Smooth muscle cell (in vitro differentiated cells): Measurements from ENCODE around the gene FAM120A. TPM values are rescaled to one million over a fixed set of nuclear protein-coding genes. Genes with fewer than 3 reads are reported as not detected.
A peak's percentile ranks its signal among the peaks of the same experiment; 100 is the strongest.

Source experiments
- DNase-seq: peaks from one replicate; lab custom pipeline; 2025; ENCODE audit not compliant: unreplicated experiment; lab: John Stamatoyannopoulos, UW
- H2AFZ ChIP-seq: fragments of 200-600 bp; sonication (generic); 2 replicates; pipeline ENCODE4 v1.6.0; 2016; ENCODE audit warnings: antibody characterized with exemption, low read depth, mild to moderate bottlenecking
- H3F3A ChIP-seq: fragments of 200-600 bp; sonication (generic); 2 replicates; pipeline ENCODE4 v1.6.0; 2017; ENCODE audit warnings: antibody characterized with exemption, low read depth
- H3K27ac ChIP-seq: fragments of 200-600 bp; sonication (generic); 2 replicates; pipeline ENCODE4 v1.5.1; 2016; ENCODE audit warnings: low read depth, mild to moderate bottlenecking
- H3K27me3 ChIP-seq: fragments of 200-600 bp; sonication (generic); 2 replicates; pipeline ENCODE4 v1.6.1; 2016; ENCODE audit warnings: low read depth, mild to moderate bottlenecking
- H3K36me3 ChIP-seq: fragments of 200-600 bp; sonication (generic); 2 replicates; pipeline ENCODE4 v1.5.1; 2016; ENCODE audit warnings: low read depth
- H3K4me1 ChIP-seq: fragments of 200-600 bp; sonication (generic); 2 replicates; pipeline ENCODE4 v1.5.1; 2016; ENCODE audit warnings: low read depth
- H3K4me2 ChIP-seq: fragments of 200-600 bp; sonication (generic); 2 replicates; pipeline ENCODE4 v1.6.0; 2016; ENCODE audit warnings: mild to moderate bottlenecking
- H3K4me3 ChIP-seq: fragments of 200-600 bp; sonication (generic); 2 replicates; pipeline ENCODE4 v1.5.1; 2016; ENCODE audit warnings: mild to moderate bottlenecking
- H3K79me2 ChIP-seq: fragments of 200-600 bp; sonication (generic); 2 replicates; pipeline ENCODE4 v1.6.0; 2016; ENCODE audit warnings: low read depth, mild to moderate bottlenecking
- H3K9ac ChIP-seq: fragments of 200-600 bp; sonication (generic); 2 replicates; pipeline ENCODE4 v1.6.0; 2016; ENCODE audit warnings: low read depth
- H3K9me3 ChIP-seq: fragments of 200-600 bp; sonication (generic); replicated peaks from 2 replicates; pipeline ENCODE4 v1.5.1; 2016; ENCODE audit warnings: low read depth
- H4K20me1 ChIP-seq: fragments of 200-600 bp; sonication (generic); 2 replicates; pipeline ENCODE4 v1.6.0; 2016; ENCODE audit warnings: low read depth
- WGBS: methylation state at CpG from one replicate; pipeline ENCODE4 v1.1.7; 2016; ENCODE audit warnings: low lambda C conversion rate; 5-methylcytosine and 5-hydroxymethylcytosine counted together
- polyA plus RNA-seq: library from polyadenylated mRNA; unstranded; fragments of >200 nt; fragmentation: Nextera tagmentation; extraction: Ambion mirVana; gene quantifications from 2 replicates; pipeline ENCODE4 v1.2.1, GENCODE V29; 2016
- total RNA-seq: library from RNA; depleted of rRNA; stranded (reverse); fragments of >200 nt; gene quantifications from 2 replicates; pipeline ENCODE4 v1.2.3, GENCODE V29; 2014
- TF ChIP-seq, protein P1 (sequence below): fragments of 200-600 bp; sonication (generic); IDR thresholded peaks from 2 replicates; pipeline ENCODE4 v1.5.1; 2017; ENCODE audit warnings: borderline replicate concordance, mild to moderate bottlenecking, antibody characterized with exemption; ENCODE audit not compliant: insufficient read depth, poor library complexity, severe bottlenecking

Gene FAM120A
- total and polyA plus RNA-seq, 2 experiments from 2014 or later = 14.4 to 47.2 TPM

GRCh38 chr9:93453047-93453914 lies 1.8 kb downstream of the FAM120A start, which contains the start of gene FAM120AOS:
Gene FAM120AOS, minus strand, starts transcription at chr9:93453581. Its CDS starts 872 bp downstream, at chr9:93452709.
- Histone ChIP-seq H2AFZ (peak within 1 kb of the TSS; percentile 90), H3K4me2 (peak within 1 kb of the TSS; percentile 89), H3K4me1 (peaks cover 17% of the 10 kb centered on the region), H3F3A (peaks cover 17% of the 10 kb centered on the region), H3K9me3 (no peaks in the 10 kb centered on the region), H4K20me1 (peaks cover 52% of the 10 kb centered on the region), H3K4me3 (peak within 1 kb of the TSS; percentile 70), H3K27ac (peak within 1 kb of the TSS; percentile 55), H3K79me2 (peaks cover 78% of the 10 kb centered on the region), H3K27me3 (no peaks in the 10 kb centered on the region), H3K36me3 (no peaks in the 10 kb centered on the region), H3K9ac (peak within 1 kb of the TSS; percentile 78)
- TF ChIP-seq, protein P1, sequence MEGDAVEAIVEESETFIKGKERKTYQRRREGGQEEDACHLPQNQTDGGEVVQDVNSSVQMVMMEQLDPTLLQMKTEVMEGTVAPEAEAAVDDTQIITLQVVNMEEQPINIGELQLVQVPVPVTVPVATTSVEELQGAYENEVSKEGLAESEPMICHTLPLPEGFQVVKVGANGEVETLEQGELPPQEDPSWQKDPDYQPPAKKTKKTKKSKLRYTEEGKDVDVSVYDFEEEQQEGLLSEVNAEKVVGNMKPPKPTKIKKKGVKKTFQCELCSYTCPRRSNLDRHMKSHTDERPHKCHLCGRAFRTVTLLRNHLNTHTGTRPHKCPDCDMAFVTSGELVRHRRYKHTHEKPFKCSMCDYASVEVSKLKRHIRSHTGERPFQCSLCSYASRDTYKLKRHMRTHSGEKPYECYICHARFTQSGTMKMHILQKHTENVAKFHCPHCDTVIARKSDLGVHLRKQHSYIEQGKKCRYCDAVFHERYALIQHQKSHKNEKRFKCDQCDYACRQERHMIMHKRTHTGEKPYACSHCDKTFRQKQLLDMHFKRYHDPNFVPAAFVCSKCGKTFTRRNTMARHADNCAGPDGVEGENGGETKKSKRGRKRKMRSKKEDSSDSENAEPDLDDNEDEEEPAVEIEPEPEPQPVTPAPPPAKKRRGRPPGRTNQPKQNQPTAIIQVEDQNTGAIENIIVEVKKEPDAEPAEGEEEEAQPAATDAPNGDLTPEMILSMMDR = no peak
- DNase-seq = peak; percentile 49
- 1% methylated on average over 34 of the region's 34 CpGs for WGBS

GRCh38 chr9:93456022-93456421 lies 4.5 kb downstream of the FAM120A start:
- no peak overlapping the region for H2AFZ ChIP-seq
- H3K4me2 ChIP-seq = no peak overlapping the region
- 85% methylated on average over 1 of the region's 1 CpG for whole genome bisulfite sequencing
- H3K9me3 ChIP-seq = no peaks in the 10 kb centered on the region
- peaks cover 74% of the 10 kb centered on the region for H4K20me1 ChIP-seq
- H3K27ac ChIP-seq = no peak overlapping the region
- DNase-seq = no peak
- peaks cover 89% of the 10 kb centered on the region for H3K79me2 ChIP-seq
- H3F3A ChIP-seq = peaks cover 17% of the 10 kb centered on the region
- H3K9ac ChIP-seq = no peak overlapping the region
- TF ChIP-seq, protein P1 = no peak
- no peaks in the 10 kb centered on the region for H3K27me3 ChIP-seq
- H3K4me1 ChIP-seq = peaks cover 10% of the 10 kb centered on the region
- H3K36me3 ChIP-seq = no peaks in the 10 kb centered on the region
- no peak overlapping the region for H3K4me3 ChIP-seq

GRCh38 chr9:93456504-93456903 lies 5.0 kb downstream of the FAM120A start:
- Histone ChIP-seq H2AFZ (no peak overlapping the region), H3F3A (peaks cover 17% of the 10 kb centered on the region), H3K36me3 (no peaks in the 10 kb centered on the region), H4K20me1 (peaks cover 78% of the 10 kb centered on the region), H3K4me2 (no peak overlapping the region), H3K27me3 (no peaks in the 10 kb centered on the region), H3K4me3 (no peak overlapping the region), H3K27ac (no peak overlapping the region), H3K79me2 (peaks cover 94% of the 10 kb centered on the region), H3K9me3 (no peaks in the 10 kb centered on the region), H3K4me1 (peaks cover 10% of the 10 kb centered on the region), H3K9ac (no peak overlapping the region)
- DNase-seq = no peak
- 93% methylated on average over 2 of the region's 2 CpGs for WGBS
- TF ChIP-seq, protein P1 = no peak
